SK-N-SH treated with all-trans-retinoic acid at 6 μM for 48 hours (cell line): ENCODE measurements around the gene UNC5B.

Experiments used
- OSR1 ChIP-seq: fragments of 250-450 bp; sonication (Bioruptor Pico); IDR thresholded peaks from 2 replicates; pipeline ENCODE4 v1.8.0; 2022; ENCODE audit warnings: moderate library complexity, mild to moderate bottlenecking, inconsistent platforms
- PATZ1 ChIP-seq: fragments of 250-450 bp; sonication (Bioruptor Pico); IDR thresholded peaks from 2 replicates; pipeline ENCODE4 v1.8.0; 2020; ENCODE audit warnings: mild to moderate bottlenecking, moderate library complexity, borderline replicate concordance
- TOX ChIP-seq: fragments of 250-450 bp; sonication (Bioruptor Pico); IDR thresholded peaks from 2 replicates; pipeline ENCODE4 v1.8.0; 2021; ENCODE audit warnings: mild to moderate bottlenecking, moderate library complexity, borderline replicate concordance
- ZNF8 ChIP-seq: fragments of 450-650 bp; formaldehyde crosslinking; IDR thresholded peaks from 2 replicates; pipeline ENCODE4 v1.5.0; 2020; ENCODE audit warnings: mild to moderate bottlenecking, moderate library complexity

GRCh38 chr10:71345694-71346093 lies 133.3 kb downstream of the UNC5B start:
- TF ChIP-seq ZNF8 (CRISPR knock-in tag) (no peak), PATZ1 (CRISPR knock-in tag) (no peak), TOX (CRISPR knock-in tag) (no peak), OSR1 (CRISPR knock-in tag) (no peak)
